ENCODE measurements around the gene SEPTIN14. TPM values are rescaled to one million over a fixed set of nuclear protein-coding genes. Genes with fewer than 3 reads are reported as not detected.
"Not testable (repeated sequence)": the region's sequence is repeated elsewhere in the genome, so short reads cannot be mapped to it uniquely, and the experiment has no call there.

SEPTIN14 gene
- total and polyA plus RNA-seq, 4 experiments from 2014 or later = not detected

- DNase-seq; CTCF ChIA-PET (ENCODE audit: partially characterized antibody); H3K27ac ChIP-seq (ENCODE audit: low read depth, low read length); H3K27me3 ChIP-seq (ENCODE audit: insufficient read depth, low read length); H3K4me3 ChIP-seq (ENCODE audit: low read length in 2 of 2); H3K9me3 Mint-ChIP-seq; H3K36me3 ChIP-seq (ENCODE audit: insufficient read depth, low read length); intact Hi-C loops (cut with micrococcal nuclease); H3K4me1 Mint-ChIP-seq; H3K9me3 ChIP-seq (ENCODE audit: control insufficient read depth in 1 of 2, low read length in 2 of 2); H3K27me3 Mint-ChIP-seq; H3K4me1 ChIP-seq (ENCODE audit: insufficient read depth, low read length); POLR2A ChIA-PET (ENCODE audit: partially characterized antibody); H3K27ac Mint-ChIP-seq; H3K36me3 Mint-ChIP-seq; H3K4me3 Mint-ChIP-seq: not testable (repeated sequence)
These were observed 109.2 kb downstream of the SEPTIN14 start for GRCh38 chr7:55753274-55753862.

GRCh38 chr7:55744706-55745105 is 117.8 kb downstream of the SEPTIN14 start:
- H3K4me1 ChIP-seq (ENCODE audit: insufficient read depth, low read length); H3K36me3 ChIP-seq (ENCODE audit: insufficient read depth, low read length); H3K4me3 Mint-ChIP-seq; CTCF ChIA-PET (ENCODE audit: partially characterized antibody); H3K4me3 ChIP-seq (ENCODE audit: low read length in 2 of 2); H3K9me3 Mint-ChIP-seq; H3K27me3 ChIP-seq (ENCODE audit: insufficient read depth, low read length); H3K27ac ChIP-seq (ENCODE audit: low read depth, low read length); H3K9me3 ChIP-seq (ENCODE audit: control insufficient read depth in 1 of 2, low read length in 2 of 2); H3K27ac Mint-ChIP-seq; H3K4me1 Mint-ChIP-seq; H3K27me3 Mint-ChIP-seq; H3K36me3 Mint-ChIP-seq; intact Hi-C loops (cut with micrococcal nuclease); DNase-seq: not testable (repeated sequence)
- POLR2A ChIA-PET (ENCODE audit: partially characterized antibody) = interaction anchor here (0.6 kb wide), 1 partner anchor 81 kb away, joined by 3 read pairs; no protein-coding TSS in a partner anchor

Other genes starting within 250 kb of the SEPTIN14 start
- gene ZNF713, start 24.7 kb upstream of the SEPTIN14 start, total RNA-seq = 1 to 10 TPM; 2.8 to 4.7 TPM
- gene ZNF713, start 24.7 kb upstream of the SEPTIN14 start, polyA plus RNA-seq = under 1 TPM; 0.18 to 0.85 TPM
- gene MRPS17, start 89.1 kb upstream of the SEPTIN14 start, total RNA-seq = 10 to 100 TPM; 11.5 to 13.2 TPM
- gene MRPS17, start 89.1 kb upstream of the SEPTIN14 start, polyA plus RNA-seq = 10 to 100 TPM; 15.1 to 17.8 TPM
- 10 to 100 TPM; 29.0 to 33.3 TPM for gene NIPSNAP2, start 101.8 kb upstream of the SEPTIN14 start, total RNA-seq
- 10 to 100 TPM; 43.0 to 94.3 TPM for gene NIPSNAP2, start 101.8 kb upstream of the SEPTIN14 start, polyA plus RNA-seq
- gene PSPH, start 188.7 kb upstream of the SEPTIN14 start, total RNA-seq = 1 to 10 TPM; 4.3 to 8.0 TPM
- gene PSPH, start 188.7 kb upstream of the SEPTIN14 start, polyA plus RNA-seq = 1 to 10 TPM; 2.1 to 4.1 TPM
- 10 to 100 TPM; 72.9 to 78.2 TPM for gene CCT6A, start 189.0 kb upstream of the SEPTIN14 start, total RNA-seq
- 100 to 1,000 TPM in 1 of 2 donors, 10 to 100 TPM in 1; 94.7 to 113 TPM for gene CCT6A, start 189.0 kb upstream of the SEPTIN14 start, polyA plus RNA-seq
- gene SUMF2, start 201.5 kb upstream of the SEPTIN14 start, total RNA-seq = 100 to 1,000 TPM; 172 to 177 TPM
- 100 to 1,000 TPM in 1 of 2 donors, 10 to 100 TPM in 1; 79.9 to 157 TPM for gene SUMF2, start 201.5 kb upstream of the SEPTIN14 start, polyA plus RNA-seq
- gene PHKG1, start 230.2 kb upstream of the SEPTIN14 start, total RNA-seq = 1 to 10 TPM; 2.9 to 3.7 TPM
- under 1 TPM in 1 of 2 donors, not detected in 1; 0.53 TPM for gene PHKG1, start 230.2 kb upstream of the SEPTIN14 start, polyA plus RNA-seq
- gene CHCHD2, start 243.7 kb upstream of the SEPTIN14 start, total RNA-seq = 100 to 1,000 TPM; 147 to 156 TPM
- gene CHCHD2, start 243.7 kb upstream of the SEPTIN14 start, polyA plus RNA-seq = 100 to 1,000 TPM; 504 to 526 TPM

Data from CD4-positive, alpha-beta memory T cell (primary cell).